H4 (cell line): ENCODE measurements around the gene SLC1A5. TPM values are rescaled to one million over a fixed set of nuclear protein-coding genes. Genes with fewer than 3 reads are reported as not detected.
"Not testable (repeated sequence)": the region's sequence is repeated elsewhere in the genome, so short reads cannot be mapped to it uniquely, and the experiment has no call there.

Source experiments
- DNase-seq: peaks from one replicate; pipeline ENCODE4 v3.0.0-alpha.2; 2015; ENCODE audit warnings: low spot score
- total RNA-seq: library from RNA; depleted of rRNA; stranded (reverse); fragments of >200 nt; shearing (Covaris generic); gene quantifications from 2 replicates; pipeline ENCODE4 v1.2.3, GENCODE V29; 2014; rRNA removed

SLC1A5 gene
- total RNA-seq = 159 and 163 TPM in 2 replicates

DNA sequence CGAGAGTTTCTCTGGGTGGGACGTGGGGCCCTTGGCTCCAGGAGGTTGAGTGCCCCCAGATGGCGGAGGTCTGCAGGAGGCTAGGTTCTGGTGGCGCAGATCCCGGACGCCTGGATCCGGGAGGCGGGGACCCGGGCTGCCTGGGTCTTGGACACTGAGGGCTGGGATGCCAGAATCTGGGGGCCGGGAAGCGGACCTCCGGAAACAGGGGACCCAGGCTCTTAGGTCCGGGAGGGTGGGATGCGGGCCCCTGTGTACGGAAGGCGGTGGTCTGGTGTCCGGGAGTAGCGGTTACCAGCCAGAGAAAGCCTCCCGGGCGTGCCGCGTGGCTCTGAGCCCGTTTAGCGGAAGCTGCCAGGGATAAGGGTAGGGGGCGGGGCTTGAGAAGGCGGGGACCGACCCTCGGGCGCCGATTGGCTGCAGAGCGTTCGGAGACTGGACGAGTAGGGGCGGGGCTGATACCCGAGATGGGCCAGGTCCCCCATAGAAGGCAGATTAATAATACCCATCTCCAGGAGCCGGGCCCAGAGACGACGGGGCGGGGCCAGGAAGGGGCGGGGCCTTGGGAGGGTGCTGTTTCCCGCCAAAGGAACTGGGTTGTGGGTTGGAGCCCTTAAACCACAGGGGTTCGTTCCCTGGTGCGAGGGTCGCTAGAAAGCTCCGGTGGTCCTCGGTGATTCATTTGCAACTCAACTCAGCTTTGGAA lies at the start of gene SLC1A5:
TSS of gene SLC1A5 (minus strand) at position 333 of the 706 bp plus-strand sequence. CDS start 629 bp downstream, outside the sequence.
- DNase-seq = peak; percentile 98

- no peak for DNase-seq
These were observed 49.8 kb upstream of the SLC1A5 start for GRCh38 chr19:46838160-46838559.

GRCh38 chr19:46834984-46835383 lies 46.6 kb upstream of the SLC1A5 start:
- no peak for DNase-seq

DNA sequence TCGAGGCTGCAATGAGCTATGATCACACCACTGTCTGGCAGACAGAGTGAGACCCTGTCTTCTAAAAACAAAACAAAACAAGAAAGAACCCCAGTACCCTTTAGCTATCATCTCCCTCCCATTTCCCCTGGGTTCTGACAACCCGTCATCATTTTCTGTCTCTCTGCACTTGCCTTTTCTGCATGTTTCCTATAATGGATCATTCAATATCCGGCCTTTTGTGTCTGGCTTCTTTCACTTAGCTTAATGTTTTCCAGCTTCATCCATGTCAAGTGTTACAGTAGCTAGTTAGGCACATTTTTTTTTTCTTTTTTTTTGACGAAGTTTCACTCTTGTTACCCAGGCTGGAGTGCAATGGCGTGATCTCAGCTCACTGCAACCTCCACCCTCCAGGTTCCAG lies 45.7 kb upstream of the SLC1A5 start:
- DNase-seq = no peak

DNA sequence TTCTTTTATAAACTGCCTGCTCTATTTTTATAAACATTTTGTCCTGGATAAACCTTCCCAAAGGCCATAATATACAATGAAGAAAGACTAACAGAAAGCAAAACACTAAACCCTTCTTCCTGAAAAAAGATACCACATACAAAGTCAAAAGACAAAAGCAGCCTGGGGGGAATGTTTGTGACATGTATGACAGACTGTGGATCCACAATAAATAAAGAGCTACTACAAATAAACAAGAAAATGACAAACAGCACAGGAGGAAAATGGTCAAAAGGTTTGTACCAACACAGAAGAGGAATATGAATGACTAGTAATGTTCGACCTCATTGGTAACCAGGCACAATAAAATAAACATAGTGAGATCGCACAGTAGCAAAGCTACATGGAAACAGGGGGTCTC lies 42.5 kb upstream of the SLC1A5 start:
- DNase-seq = no peak

GRCh38 chr19:46828484-46828883 lies 40.1 kb upstream of the SLC1A5 start:
- DNase-seq = no peak

DNA sequence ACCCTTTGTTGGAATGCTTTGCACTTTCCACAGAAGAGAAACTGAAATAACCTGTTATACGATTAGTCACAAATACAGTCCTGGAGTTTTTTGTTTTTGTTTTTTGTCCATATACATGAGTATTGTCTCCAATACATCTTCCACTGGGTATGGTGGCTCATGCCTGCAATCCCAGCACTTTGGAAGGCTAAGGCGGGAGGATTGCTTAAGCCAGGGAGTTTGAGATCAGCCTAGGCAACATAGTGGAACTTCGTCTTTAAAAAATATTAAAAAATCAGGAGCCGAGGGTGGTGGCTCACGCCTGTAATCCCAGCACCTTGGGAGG lies 37.3 kb upstream of the SLC1A5 start:
- DNase-seq = no peak

GRCh38 chr19:46824890-46825730 lies 36.7 kb upstream of the SLC1A5 start:
- no peak for DNase-seq

GRCh38 chr19:46823049-46823448 lies 34.7 kb upstream of the SLC1A5 start:
- DNase-seq = no peak

DNA sequence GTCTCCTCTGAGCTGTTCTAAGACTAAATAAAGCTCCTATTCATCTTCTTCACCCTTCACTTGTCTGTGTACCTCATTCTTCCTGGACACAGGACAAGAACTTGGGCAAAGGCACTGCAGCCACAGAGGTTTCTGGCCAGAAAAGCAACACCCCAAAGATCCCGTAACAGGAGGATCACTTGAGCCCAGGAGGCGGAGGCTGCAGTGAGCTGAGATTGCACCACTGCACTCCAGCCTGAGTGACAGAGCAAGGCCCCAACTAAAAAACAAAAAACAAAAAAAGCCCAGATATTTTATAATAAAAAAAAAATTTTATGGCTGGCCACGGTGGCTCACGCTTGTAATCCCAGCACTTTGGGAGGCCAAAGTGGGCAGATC lies 34.0 kb upstream of the SLC1A5 start:
- DNase-seq = not testable (repeated sequence)

DNA sequence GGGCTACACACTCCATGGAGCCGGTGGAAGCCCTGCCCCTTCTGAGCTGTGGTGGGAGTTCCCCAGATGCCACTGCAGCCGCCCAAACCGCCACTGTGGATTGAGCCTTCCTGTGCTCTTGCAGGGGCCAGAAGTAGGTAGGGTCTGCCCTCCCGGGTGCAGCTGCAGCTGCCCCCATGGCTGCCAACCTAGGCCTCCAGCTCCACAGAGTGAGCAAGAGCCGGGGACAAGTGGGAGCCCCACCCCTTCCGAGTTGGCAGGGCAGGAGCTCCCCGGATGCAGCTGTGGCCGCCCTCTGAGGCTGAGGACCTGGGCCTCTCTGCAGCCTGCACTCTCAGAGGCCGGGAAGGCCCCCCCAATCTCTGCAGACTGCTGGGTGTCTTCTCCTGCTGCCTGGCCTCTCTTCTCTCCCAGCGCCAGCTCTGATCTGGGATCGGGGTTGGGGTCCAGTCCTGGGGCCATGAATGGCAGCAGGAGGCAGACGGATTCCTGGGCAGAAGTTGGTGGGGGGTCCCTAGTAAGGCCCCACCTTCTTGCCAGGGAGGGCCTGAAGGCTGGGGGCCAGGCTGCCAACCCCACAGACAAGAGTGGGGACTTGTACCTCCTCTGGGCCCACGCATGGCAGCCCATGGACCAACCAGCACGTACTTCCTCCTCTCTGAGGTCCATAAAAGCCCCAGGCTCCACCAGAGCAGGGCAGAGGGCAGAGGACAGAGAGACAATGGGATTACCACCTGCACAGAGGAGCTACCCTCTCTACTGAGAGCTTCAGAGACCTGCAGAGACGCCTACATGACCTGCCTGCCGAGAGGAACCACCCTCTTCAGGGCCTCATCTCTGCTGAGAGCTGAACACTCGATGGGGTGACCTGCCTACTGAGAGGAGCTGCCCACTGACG lies 33.4 kb upstream of the SLC1A5 start:
- no peak for DNase-seq

- DNase-seq = no peak
These were observed 30.4 kb upstream of the SLC1A5 start for GRCh38 chr19:46818812-46819211.

DNA sequence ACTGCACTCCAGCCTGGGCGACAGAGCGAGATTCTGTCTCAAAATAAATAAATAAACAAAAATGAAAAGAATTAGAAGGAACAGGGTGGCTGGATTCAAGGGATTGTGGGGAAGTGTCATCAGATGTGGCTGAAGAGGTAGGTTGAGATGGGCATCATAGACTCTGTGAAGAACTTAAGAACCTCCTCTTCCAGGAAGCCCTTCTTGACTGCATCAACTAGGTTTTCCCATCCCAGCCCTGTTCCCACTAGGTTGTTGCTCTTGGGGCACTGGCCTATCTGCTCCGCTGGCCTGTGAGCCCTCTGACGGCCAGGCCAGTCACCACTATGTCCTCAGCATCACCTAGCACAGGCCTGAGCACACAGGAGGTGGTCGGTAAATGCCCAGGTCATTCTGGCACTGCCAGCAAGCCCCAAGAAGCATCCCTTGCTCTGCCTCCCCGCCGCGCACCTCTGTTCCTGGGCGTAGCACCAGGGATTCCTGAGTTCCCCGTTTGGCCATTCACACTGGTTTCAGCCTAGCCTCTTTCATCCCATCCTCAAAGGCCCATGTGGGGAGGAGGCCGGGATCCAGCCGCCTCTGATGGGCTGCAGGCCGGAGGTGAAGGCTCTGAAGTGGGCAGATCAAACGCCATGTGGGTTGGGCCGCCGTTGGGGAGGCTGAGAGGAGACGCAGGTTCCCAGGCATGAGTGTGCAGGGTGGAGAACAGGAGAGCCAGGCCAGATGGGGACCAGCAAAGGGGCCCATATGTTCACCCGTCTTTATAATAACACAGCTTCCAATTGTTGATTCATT lies 27.6 kb upstream of the SLC1A5 start:
- DNase-seq = no peak

DNA sequence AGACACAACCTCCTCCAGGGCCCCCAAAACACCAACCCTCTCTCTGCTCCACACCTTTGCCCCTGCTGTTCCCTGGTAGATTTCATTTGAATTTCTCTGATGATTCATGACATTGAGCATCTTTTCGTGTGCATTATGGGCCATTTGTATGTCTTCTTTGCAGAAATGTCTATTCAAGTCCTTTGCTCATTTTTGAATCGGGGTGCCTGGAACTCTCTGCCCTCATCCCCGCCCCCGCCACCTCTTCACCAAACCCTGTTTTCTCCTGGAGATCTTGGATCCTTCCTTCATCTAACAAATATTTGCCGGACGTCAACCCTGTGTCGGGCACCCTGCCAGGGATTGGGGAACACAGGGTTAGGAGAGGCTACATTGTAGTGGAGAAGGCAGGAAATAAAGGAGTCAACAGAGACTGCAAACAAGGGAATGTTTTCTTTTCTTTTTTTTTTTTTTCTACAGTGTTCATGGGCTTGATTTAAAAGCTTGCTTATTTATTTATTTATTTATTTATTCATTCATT lies 25.5 kb upstream of the SLC1A5 start:
- peak; percentile 45 for DNase-seq

DNA sequence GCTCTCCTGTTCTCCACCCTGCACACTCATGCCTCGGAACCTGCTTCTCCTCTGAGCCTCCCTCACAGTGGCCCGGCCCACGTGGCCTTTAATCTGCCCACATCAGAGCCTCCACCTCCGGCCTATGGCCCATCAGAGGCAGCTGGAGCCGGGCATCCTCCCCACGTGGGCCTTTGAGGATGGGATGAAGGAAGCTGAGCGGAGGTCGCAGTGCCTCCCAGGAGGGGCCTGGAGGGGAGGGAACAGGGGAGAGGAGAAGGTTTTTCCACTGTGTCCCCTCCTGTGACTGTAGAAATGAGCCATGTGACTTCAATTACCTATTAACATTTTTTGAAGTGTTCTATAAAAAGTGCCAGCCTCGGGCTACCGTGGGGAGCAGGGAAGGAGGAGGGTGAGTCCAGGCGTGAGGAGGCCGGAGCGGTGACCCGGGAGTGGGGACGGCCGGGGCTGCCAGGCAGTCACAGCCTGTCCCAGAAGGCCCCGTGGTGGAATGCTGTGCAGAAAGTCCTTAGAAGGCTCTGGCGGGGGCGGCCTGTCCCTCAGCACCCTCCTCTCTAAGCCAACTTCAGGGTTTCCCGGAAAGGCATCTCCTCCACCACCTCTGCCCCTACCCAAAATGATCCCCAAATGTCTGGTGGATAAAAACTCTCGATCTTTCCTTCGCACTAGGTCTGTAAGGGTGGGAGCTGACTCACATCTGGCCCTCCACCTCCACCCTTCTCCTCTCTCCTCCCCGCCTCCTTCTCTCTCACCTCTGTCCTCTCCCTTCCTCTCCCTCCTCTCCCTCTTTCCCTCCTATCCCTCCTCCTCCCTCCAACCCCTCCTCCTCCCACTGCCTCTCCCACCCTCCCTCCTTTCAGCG lies 24.8 kb upstream of the SLC1A5 start:
- DNase-seq = no peak

DNA sequence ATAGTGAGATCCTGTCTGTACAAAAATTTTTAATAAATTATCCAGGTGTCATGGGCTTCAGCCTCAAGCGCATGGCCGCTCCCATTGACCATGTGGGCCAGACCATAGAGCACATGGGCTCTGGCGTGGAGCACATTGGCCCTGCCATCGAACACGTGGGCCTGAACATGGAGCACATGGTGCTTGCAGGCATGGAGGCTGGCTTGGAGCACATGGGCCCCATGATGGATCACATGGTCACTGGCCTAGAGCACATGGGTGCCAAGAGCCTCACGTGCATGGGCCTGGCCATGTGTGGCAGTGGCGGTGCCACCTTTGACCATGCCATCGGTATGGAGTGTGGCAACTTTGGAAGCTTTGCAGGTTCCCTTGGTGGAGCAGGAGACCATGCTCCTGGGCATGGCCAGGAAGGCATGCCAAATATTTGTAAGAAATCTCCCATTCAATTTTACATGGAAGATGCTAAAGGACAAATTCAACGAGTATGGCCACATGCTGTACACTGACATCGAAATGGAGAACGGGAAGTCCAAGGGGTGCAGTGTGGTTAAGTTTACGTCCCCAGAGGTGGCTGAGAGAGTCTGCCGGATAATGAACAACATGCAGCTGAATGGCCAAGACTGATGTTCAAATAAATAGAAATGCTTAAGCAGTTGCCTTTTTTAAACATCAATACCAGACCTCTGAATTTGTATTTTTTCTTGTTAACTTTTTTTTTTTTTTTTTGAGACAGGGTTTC lies 21.3 kb upstream of the SLC1A5 start:
- DNase-seq = no peak

DNA sequence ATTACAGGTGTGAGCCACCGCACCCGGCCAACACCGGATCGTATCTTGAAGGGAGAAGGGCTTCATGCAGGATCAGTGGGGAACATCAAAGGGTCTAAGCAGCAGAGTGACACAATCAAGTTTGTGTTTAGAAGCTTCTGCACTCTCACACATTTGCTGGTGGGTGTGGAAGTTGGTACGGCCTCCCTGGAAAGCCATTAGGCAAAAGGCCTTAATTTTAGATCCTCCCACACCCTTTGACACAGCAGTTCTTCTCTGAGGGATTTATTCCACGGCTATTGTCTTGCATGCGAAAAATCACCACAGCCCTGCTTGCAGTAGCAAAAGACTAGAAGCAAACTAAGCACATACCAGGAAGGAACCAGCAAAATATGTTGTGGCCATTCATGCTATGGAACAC lies 18.3 kb upstream of the SLC1A5 start:
- DNase-seq = no peak

DNA sequence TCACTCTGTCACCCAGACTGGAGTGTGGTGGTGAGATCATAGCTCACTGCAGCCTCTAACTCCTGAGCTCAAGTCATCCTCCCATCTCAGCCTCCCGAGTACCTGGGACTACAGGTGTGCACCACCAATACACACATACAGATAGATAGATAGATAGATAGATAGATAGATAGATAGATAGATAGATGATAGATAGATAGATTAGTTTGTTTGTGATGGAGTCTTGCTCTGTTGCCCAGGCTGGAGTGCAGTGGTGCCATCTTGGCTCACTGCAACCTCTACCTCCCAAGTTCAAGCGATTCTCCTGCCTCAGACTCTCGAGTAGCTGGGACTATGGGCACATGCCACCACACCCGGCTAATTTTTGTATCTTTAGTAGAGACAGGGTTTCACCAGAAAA lies 16.0 kb upstream of the SLC1A5 start:
- DNase-seq = not testable (repeated sequence)

- DNase-seq = no peak
These were observed 15.2 kb upstream of the SLC1A5 start for GRCh38 chr19:46803555-46803954.

DNA sequence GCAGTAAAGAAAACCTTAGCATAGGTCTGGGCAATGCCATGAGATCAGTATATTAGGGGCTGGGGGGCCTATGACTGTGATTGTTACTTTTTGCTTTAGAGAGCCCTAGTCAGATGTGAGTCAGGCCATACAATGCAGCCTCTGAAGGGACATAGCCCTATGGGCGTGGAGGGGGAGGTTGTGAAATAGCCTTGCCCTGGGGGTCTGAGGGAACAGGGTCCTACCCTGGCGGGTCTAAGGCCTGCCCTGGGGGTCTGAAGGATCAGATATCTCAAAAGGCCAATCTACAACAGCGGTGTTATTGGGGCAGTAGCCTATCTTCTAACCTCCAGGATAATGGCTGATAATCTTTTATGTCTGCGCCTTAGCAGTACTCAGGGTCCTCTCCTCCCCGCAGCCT lies 13.8 kb upstream of the SLC1A5 start:
- DNase-seq = no peak
